GM18868 (cell line): ENCODE results near the gene MTMR12.
"Not testable (repeated sequence)": the region's sequence is repeated elsewhere in the genome, so short reads cannot be mapped to it uniquely, and the experiment has no call there.

Experiments
- ATAC-seq: cut with Tn5 transposase; IDR thresholded peaks from one replicate; pipeline ENCODE4 v1.9.1; 2021; ENCODE audit warnings: mild to moderate bottlenecking, moderate library complexity; ENCODE audit not compliant: unreplicated experiment

MTMR12 gene

DNA sequence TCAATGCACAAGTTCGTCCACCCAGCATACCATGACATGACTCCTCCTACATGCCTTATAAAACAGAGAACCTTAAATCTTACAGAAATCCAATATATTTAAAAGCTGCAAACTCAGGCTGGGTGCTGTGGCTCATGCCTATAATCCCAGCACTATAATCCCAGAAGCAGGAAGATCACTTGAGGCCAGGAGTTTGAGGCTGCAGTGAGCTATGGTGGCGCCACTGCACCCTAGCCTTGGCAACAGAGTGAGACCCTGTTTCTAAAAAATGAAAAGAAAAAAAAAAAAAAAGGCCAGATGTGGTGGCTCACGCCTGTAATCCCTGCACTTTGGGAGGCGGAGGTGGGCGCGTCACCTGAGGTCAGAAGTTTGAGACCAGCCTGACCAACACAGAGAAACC lies 68.7 kb downstream of the MTMR12 start:
- ATAC-seq: no peak

- ATAC-seq: no peak
Observed at GRCh38 chr5:32241034-32241783, 71.5 kb downstream of the MTMR12 start.

- ATAC-seq: no peak
Observed at GRCh38 chr5:32239385-32239784, 73.4 kb downstream of the MTMR12 start.

DNA sequence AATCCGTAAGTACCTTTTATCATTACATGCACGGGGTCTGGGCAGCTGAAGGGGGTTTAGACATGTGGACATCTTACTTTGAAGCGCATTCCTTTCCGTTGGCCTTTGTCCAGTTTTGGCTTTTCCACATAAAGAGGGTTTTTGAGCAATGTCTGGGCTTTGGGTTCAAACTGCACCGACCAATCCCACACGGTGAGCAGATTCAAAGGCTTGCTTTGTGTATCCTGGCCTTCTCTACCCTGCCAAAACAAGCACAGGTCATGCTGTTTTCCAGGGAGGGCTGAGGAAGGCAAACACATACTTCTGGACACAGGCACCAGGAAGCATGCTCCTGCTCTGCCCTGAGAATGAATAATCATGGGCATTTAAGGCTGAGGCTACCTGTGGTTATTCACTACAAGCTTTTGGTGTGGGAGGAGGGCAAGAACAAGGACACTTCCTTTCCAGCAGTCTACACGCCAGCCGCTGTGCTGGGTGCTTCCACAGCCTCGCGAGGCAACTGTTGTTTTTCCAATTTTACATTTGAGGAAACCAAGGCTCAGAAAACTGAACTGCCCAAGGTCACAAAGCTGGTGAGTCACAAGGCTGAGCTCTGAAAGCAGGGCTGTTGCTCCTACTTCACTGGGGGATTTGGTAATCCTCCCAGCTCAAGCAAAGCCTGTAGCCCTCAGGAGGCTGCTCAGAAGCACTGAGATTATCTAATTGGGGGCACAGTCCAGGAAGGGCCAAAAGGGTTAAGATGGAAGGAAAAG lies 78.9 kb downstream of the MTMR12 start:
- no peak for ATAC-seq

DNA sequence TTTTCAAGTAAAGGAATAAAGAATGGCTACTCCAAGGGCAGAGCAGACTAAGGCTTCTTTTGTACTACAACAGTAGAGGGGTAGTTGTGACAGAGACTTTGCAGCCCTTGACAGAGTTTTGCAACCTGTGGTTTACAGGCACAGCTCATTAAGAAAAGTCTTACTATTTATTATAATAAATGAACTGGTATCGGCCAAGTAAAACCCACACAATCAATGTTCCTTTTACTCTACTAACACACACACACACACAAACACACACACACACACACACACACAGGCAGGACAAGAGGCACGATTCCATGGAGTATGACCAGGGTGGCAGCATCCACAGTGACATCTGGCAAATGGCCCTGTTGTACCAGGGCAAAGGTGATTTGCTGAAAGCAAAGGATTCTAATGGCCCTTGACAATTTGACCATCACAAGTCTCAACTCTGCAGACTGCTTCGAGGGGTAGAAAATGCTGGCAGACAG lies 79.5 kb downstream of the MTMR12 start:
- no peak for ATAC-seq

DNA sequence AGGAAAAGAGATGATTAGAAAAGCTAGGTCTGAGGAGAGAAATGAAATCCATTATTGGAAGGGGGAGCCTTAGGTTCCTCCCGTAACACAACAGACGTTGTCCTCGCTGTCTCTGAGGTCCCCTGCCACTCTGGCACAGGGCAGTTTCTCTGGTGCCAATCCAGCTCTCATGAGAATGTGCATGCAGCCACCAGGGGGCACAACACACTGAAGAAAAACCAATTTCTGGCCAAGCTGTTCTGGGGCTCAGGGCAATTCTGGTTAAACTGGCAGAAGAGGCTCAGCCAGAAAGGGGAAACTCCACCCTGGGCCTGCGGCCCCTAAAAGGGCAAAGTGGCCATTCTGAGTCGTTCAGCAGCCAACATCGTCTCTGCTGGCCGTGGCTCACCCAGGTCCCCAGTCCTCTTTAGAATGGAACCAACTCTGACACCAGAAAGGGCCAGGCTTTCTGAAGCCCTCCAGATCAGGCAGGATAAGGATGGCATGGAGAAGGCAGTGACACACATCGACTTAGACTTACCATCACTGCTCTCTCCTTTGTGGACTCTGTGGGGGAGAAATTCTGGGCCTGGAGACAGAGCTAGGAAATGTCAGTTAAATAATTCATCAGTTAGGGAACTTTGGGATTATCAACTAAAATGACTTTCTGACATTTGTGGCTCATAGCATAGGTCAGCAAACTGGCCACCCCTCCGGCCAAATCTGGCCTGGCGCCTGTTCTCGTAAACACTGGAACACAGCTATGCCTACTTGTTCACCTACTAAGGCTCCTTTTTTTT lies 80.1 kb downstream of the MTMR12 start:
- ATAC-seq: peak; percentile 89

GRCh38 chr5:32231929-32232328 lies 80.8 kb downstream of the MTMR12 start:
- no peak for ATAC-seq

DNA sequence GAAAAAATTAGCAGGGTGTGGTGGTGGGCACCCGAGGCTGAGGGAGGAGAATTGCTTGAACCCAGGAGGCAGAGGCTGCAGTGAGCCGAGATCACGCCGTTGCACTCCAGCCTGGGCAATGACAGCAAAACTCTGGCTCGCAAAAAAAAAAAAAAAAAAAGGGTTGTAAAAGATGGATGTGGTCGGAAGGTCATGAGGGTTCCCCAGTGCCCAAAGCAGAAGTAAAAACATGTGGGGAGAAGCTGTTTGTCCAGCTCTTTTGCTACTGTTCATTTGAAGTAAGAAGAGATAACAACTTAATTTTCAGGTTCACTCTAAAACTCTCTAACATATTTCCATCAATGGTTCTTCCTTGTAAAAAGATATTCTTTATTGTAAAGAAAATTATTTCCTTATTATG lies 81.5 kb downstream of the MTMR12 start:
- ATAC-seq: no peak

GRCh38 chr5:32230356-32231099 lies 82.2 kb downstream of the MTMR12 start:
- no peak for ATAC-seq

GRCh38 chr5:32229586-32229985 lies 83.2 kb downstream of the MTMR12 start:
- no peak for ATAC-seq

- ATAC-seq: no peak
Observed at GRCh38 chr5:32228816-32229215, 83.9 kb downstream of the MTMR12 start.

DNA sequence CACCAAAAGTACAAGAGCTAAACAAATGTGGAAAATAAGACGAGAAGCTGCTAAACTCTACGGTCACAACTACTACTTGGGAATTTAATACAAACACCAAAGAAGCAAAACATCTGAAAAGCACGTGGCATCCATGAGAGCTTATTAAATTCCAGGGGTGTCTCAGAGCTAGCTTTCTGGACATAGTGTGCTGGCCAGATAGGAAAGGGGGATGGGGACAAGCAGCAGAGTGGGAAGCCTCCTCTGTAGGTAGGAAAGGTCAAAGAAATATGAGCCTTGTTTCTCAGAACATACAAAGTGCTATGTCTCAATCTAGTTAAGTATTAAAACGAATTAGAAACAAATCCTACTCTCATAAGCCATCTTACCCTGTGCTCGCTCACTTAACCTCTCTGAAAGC lies 87.3 kb downstream of the MTMR12 start:
- ATAC-seq: no peak

- no peak for ATAC-seq
Observed at GRCh38 chr5:32223972-32224609, 88.6 kb downstream of the MTMR12 start.

DNA sequence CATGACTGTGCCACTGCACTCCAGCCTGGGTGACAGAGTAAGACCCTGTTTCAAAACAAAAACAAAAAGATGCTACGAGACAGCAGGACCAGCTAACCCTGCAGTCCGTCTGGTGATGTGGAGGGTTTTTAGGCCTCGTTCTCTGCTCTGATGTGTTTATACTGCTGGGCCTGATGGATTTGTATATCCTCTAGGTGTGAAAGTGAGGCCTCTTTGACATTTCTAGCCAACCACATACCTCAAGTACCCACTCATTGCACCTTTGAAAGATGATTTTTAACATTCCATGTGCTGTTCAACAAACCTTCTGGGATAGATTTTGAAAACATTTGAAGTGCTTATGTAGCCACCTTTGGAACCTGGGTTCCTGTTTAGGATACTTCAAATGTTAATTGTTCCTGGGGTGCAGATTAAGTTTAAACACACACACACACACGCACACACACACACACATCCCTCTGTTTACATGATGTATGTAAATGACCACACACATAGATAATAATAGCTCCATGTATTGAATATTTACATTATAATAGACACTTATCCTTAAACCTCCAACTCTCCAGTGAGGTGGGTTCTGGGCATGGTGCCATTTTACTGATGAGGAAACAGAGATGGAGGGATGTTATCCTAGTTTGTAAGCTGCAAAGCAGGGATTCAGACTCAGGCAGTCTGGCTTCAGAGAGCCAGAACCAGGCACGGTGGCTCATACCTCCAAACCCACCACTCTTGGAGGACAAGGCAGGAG lies 89.8 kb downstream of the MTMR12 start:
- no peak for ATAC-seq

GRCh38 chr5:32217886-32218396 lies 94.8 kb downstream of the MTMR12 start:
- ATAC-seq: no peak

DNA sequence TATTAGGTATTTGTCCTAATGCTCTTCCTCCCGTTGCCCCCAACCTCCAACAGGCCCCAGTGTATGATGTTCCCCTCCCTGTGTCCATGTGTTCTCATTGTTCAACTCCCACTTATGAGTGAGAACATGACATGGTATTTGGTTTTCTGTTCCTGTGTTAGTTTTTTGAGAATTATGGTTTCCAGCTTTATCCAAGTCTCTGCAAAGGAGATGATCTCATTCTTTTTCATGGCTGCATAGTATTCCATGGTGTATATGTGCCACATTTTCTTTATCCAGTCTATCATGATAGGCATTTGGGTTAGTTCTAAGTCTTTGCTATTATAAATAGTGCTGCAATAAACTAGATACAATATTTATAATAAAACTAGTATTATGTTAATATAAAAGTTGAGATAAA lies 98.4 kb downstream of the MTMR12 start:
- ATAC-seq: not testable (repeated sequence)

- ATAC-seq: no peak
Observed at GRCh38 chr5:32210151-32210550, 102.6 kb downstream of the MTMR12 start.

DNA sequence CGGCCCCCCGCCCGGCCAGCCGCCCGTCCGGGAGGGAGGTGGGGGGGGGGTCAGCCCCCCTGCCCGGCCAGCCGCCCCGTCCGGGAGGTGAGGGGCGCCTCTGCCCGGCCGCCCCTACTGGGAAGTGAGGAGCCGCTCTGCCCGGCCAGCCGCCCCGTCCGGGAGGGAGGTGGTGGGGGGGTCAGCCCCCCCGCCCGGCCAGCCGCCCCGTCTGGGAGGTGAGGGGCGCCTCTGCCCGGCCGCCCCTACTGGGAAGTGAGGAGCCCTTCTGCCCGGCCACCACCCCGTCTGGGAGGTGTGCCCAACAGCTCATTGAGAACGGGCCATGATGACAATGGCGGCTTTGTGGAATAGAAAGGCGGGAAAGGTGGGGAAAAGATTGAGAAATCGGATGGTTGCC lies 103.9 kb downstream of the MTMR12 start:
- ATAC-seq: not testable (repeated sequence)

DNA sequence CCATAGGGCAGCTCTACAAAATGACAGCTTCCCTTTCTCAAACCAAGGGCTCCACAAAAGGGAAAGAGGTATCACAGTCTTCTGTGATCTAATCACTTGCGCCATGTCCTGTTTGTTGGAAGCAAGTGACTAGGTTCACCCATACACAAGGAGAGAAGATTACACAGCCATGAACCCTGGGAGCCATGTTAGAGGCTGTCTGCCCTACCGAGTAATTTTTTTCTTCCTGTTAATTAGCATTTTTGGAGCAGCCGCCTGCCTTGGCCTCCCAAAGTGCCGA lies 105.4 kb downstream of the MTMR12 start:
- no peak for ATAC-seq
